Choroid plexus epithelial cell (primary cell): Measurements from ENCODE around the gene ARHGAP28.

Experiments
- DNase-seq: peaks from one replicate; pipeline ENCODE4 v3.0.0-alpha.2; 2010; ENCODE audit warnings: low read depth
- H3K4me3 ChIP-seq: 2 replicates; pipeline ENCODE4 v1.5.1; 2011; ENCODE audit warnings: low read depth, mild to moderate bottlenecking, control low read depth, low read length, moderate library complexity
- TF ChIP-seq, protein P1 (sequence below): conservative IDR thresholded peaks from 2 replicates; pipeline ENCODE4 v1.5.1; 2011; ENCODE audit warnings: low read depth, mild to moderate bottlenecking, control low read depth, inconsistent platforms, low read length, moderate library complexity

Gene ARHGAP28

DNA sequence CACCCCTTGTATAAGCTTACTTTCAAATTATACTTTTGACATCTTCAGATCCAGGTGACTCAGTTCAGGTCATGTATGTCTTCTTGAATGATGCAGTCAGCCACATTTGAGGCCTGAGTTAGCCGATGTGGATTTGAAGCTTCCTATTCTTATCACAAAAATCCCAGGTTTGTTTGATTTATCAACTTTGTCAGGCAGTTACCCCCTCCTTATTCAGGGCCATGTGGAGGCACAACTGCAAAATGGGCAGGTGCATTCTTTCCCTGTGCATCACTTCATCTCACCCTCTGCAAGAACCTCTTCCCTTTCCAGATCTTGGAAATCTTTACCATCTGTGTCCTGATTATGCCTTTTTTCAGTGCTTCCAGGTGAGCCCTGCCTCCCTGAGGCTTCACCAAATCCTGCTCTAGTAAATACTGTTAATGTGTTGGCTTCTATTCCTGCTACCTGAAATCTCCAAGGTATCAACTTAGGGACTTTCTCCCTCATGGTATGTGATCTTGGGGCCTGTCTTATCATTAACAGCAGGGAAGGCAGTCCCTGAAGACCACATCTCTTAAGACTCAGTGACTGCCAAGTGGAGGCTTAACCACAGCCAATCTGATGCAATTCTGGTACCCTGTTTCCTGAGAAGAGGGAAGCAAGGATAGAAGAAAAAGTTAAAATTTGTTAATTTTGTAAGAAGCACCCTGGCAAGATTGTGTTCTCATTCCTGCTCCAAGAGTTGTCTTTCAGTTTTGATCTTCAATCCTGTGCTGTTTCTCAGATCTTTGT lies 9.4 kb upstream of the ARHGAP28 start:
- TF ChIP-seq, protein P1, sequence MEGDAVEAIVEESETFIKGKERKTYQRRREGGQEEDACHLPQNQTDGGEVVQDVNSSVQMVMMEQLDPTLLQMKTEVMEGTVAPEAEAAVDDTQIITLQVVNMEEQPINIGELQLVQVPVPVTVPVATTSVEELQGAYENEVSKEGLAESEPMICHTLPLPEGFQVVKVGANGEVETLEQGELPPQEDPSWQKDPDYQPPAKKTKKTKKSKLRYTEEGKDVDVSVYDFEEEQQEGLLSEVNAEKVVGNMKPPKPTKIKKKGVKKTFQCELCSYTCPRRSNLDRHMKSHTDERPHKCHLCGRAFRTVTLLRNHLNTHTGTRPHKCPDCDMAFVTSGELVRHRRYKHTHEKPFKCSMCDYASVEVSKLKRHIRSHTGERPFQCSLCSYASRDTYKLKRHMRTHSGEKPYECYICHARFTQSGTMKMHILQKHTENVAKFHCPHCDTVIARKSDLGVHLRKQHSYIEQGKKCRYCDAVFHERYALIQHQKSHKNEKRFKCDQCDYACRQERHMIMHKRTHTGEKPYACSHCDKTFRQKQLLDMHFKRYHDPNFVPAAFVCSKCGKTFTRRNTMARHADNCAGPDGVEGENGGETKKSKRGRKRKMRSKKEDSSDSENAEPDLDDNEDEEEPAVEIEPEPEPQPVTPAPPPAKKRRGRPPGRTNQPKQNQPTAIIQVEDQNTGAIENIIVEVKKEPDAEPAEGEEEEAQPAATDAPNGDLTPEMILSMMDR = no peak
- no peak overlapping the region for H3K4me3 ChIP-seq

DNA sequence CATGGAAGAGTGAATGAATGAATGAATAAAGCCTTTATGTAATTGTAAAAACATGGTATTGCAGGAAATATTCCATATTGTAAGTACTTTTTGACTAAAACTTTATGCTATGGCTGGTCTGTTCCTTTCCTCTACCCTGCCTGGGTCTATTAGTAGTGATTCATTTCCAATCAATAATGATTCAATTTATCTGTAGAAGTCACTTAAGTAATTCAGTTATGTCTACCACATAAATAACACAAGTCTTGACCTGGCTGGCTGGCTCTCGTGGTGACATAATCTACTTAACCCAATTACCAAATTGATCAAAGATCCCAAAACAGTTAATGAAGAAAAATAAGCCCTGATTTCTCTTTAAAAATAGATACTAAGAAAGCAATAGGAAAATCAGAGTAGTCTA lies 7.8 kb upstream of the ARHGAP28 start:
- H3K4me3 ChIP-seq = no peak overlapping the region
- no peak for DNase-seq
- TF ChIP-seq, protein P1 = no peak

More for the DNA sequence above, 9.4 kb upstream of the ARHGAP28 start:
- no peak for DNase-seq

- H3K4me3 ChIP-seq = no peak overlapping the region
- TF ChIP-seq, protein P1 = no peak
- DNase-seq = no peak
Observed at GRCh38 chr18:6722690-6723089, 6.8 kb upstream of the ARHGAP28 start.

DNA sequence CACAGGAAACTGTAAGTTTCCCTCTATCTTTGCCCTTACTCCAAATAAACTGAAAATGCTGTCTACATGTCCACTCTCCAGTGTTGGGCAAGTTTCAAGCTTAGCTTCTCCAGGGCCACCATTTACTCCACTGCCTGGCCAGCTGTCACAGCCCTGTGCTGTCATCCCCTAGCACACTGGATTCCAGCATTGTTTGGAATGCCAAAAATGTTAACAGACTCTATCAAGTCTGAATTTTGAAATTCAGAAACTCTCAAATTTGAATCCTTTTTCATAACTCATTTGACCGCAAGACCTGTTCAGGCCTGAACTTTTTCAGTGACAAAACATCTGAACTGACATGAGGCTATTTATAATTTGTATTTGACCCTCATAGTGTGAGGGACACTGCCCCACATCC lies 5.2 kb upstream of the ARHGAP28 start:
- TF ChIP-seq, protein P1 = no peak
- H3K4me3 ChIP-seq = no peak overlapping the region
- DNase-seq = no peak

DNA sequence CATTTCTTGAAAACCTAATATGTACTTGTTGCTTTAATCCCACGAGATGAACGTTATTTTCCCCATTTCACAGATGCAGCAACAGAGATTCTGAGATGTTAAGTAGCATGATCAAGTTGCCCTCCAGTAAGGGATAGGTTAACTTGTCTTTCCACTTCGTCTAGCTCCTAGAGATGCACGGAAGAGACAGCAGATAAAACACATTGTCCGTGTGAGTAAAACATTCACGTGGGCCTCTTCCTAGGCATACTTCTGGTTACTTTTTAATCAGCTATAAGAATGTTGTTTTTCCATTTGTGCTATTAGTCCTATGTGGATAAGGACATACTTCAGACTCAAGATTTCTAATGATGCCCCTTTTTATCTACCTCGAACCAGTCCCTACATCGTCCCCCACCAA lies 1.2 kb upstream of the ARHGAP28 start:
- H3K4me3 ChIP-seq = no peak overlapping the region
- TF ChIP-seq, protein P1 = no peak
- no peak for DNase-seq

- H3K4me3 ChIP-seq = peak overlapping the region; percentile 70
- TF ChIP-seq, protein P1 = no peak
- no peak for DNase-seq
Observed at GRCh38 chr18:6728809-6729246, 688 bp upstream of the ARHGAP28 start.
